Measurements from ENCODE around the gene THBS1.

Gene THBS1

GRCh38 chr15:39618063-39618823 lies 37.4 kb downstream of the THBS1 start:
- no peak for DNase-seq
- Histone ChIP-seq H3K27ac (ENCODE audit: insufficient read depth in 1 of 2, low read depth in 1 of 2, low read length in 2 of 2, poor library complexity in 1 of 2, severe bottlenecking in 2 of 2) (no peak overlapping the region), H3K9me3 (ENCODE audit: control extremely low read depth in 1 of 5, control insufficient read depth in 4 of 5, insufficient read depth in 2 of 5, low read depth in 1 of 5, low read length in 4 of 5) (peaks cover 0 to 7% (median 0%) of the 10 kb centered on the region in 5 experiments), H3K36me3 (ENCODE audit: control insufficient read depth in 4 of 4, insufficient read depth in 4 of 4, low read length in 3 of 4) (no peaks in the 10 kb centered on the region), H3K27me3 (replicated peaks in 2 of 5; ENCODE audit: control insufficient read depth in 4 of 5, insufficient read depth in 5 of 5, low read length in 4 of 5) (no peaks in the 10 kb centered on the region), H3K4me3 (ENCODE audit: control insufficient read depth in 1 of 7, extremely low read depth in 1 of 7, insufficient read depth in 4 of 7, low read depth in 2 of 7, low read length in 6 of 7) (no peak overlapping the region), H3K4me1 (ENCODE audit: control extremely low read depth in 1 of 4, control insufficient read depth in 4 of 4, insufficient read depth in 4 of 4, low read length in 3 of 4) (peaks cover 0 to 1% (median 0%) of the 10 kb centered on the region in 4 experiments)
- POLR2A ChIA-PET: no interaction called here
- CTCF ChIA-PET: no interaction called here
- WGBS (ENCODE audit: insufficient coverage): no CpG with 5 or more reads among the region's 3 CpGs

GRCh38 chr15:39621210-39621609 lies 40.3 kb downstream of the THBS1 start:
- Histone ChIP-seq H3K9me3 (ENCODE audit: control extremely low read depth in 1 of 5, control insufficient read depth in 4 of 5, insufficient read depth in 2 of 5, low read depth in 1 of 5, low read length in 4 of 5) (no peaks in the 10 kb centered on the region), H3K36me3 (ENCODE audit: control insufficient read depth in 4 of 4, insufficient read depth in 4 of 4, low read length in 3 of 4) (no peaks in the 10 kb centered on the region), H3K4me3 (ENCODE audit: control insufficient read depth in 1 of 7, extremely low read depth in 1 of 7, insufficient read depth in 4 of 7, low read depth in 2 of 7, low read length in 6 of 7) (no peak overlapping the region), H3K4me1 (ENCODE audit: control extremely low read depth in 1 of 4, control insufficient read depth in 4 of 4, insufficient read depth in 4 of 4, low read length in 3 of 4) (peaks cover 0 to 25% (median 14%) of the 10 kb centered on the region in 4 experiments), H3K27me3 (replicated peaks in 2 of 5; ENCODE audit: control insufficient read depth in 4 of 5, insufficient read depth in 5 of 5, low read length in 4 of 5) (no peaks in the 10 kb centered on the region), H3K27ac (ENCODE audit: insufficient read depth in 1 of 2, low read depth in 1 of 2, low read length in 2 of 2, poor library complexity in 1 of 2, severe bottlenecking in 2 of 2) (no peak overlapping the region)
- CTCF ChIA-PET: no interaction called here
- POLR2A ChIA-PET: no interaction called here
- no peak for DNase-seq
- WGBS (ENCODE audit: insufficient coverage): 100% methylated on average over 1 of the region's 1 CpG

- POLR2A ChIA-PET: no interaction called here
- 100% methylated on average over 1 of the region's 1 CpG for WGBS (ENCODE audit: insufficient coverage)
Observed at GRCh38 chr15:39621976-39622375, 41.1 kb downstream of the THBS1 start.

GRCh38 chr15:39622660-39623516 lies 42.0 kb downstream of the THBS1 start:
- POLR2A ChIA-PET: no interaction called here
- Histone ChIP-seq H3K9me3 (ENCODE audit: control extremely low read depth in 1 of 5, control insufficient read depth in 4 of 5, insufficient read depth in 2 of 5, low read depth in 1 of 5, low read length in 4 of 5) (no peaks in the 10 kb centered on the region), H3K4me1 (ENCODE audit: control extremely low read depth in 1 of 4, control insufficient read depth in 4 of 4, insufficient read depth in 4 of 4, low read length in 3 of 4) (peaks cover 0 to 25% (median 14%) of the 10 kb centered on the region in 4 experiments), H3K4me3 (ENCODE audit: control insufficient read depth in 1 of 7, extremely low read depth in 1 of 7, insufficient read depth in 4 of 7, low read depth in 2 of 7, low read length in 6 of 7) (no peak overlapping the region), H3K36me3 (ENCODE audit: control insufficient read depth in 4 of 4, insufficient read depth in 4 of 4, low read length in 3 of 4) (no peaks in the 10 kb centered on the region), H3K27ac (ENCODE audit: insufficient read depth in 1 of 2, low read depth in 1 of 2, low read length in 2 of 2, poor library complexity in 1 of 2, severe bottlenecking in 2 of 2) (no peak overlapping the region), H3K27me3 (replicated peaks in 2 of 5; ENCODE audit: control insufficient read depth in 4 of 5, insufficient read depth in 5 of 5, low read length in 4 of 5) (no peaks in the 10 kb centered on the region)
- no peak for DNase-seq
- CTCF ChIA-PET: interaction anchor here (0.6 to 1.4 kb wide), 2 partner anchors 39 to 132 kb away, joined by 3 to 4 read pairs; no protein-coding TSS in a partner anchor
- WGBS (ENCODE audit: insufficient coverage): 96% methylated on average over 2 of the region's 6 CpGs

More at GRCh38 chr15:39621976-39622375, 41.1 kb downstream of the THBS1 start:
- Histone ChIP-seq H3K27ac (ENCODE audit: insufficient read depth in 1 of 2, low read depth in 1 of 2, low read length in 2 of 2, poor library complexity in 1 of 2, severe bottlenecking in 2 of 2) (no peak overlapping the region), H3K9me3 (ENCODE audit: control extremely low read depth in 1 of 5, control insufficient read depth in 4 of 5, insufficient read depth in 2 of 5, low read depth in 1 of 5, low read length in 4 of 5) (no peaks in the 10 kb centered on the region), H3K4me3 (ENCODE audit: control insufficient read depth in 1 of 7, extremely low read depth in 1 of 7, insufficient read depth in 4 of 7, low read depth in 2 of 7, low read length in 6 of 7) (no peak overlapping the region), H3K4me1 (ENCODE audit: control extremely low read depth in 1 of 4, control insufficient read depth in 4 of 4, insufficient read depth in 4 of 4, low read length in 3 of 4) (peaks cover 0 to 25% (median 14%) of the 10 kb centered on the region in 4 experiments), H3K27me3 (replicated peaks in 2 of 5; ENCODE audit: control insufficient read depth in 4 of 5, insufficient read depth in 5 of 5, low read length in 4 of 5) (no peaks in the 10 kb centered on the region), H3K36me3 (ENCODE audit: control insufficient read depth in 4 of 4, insufficient read depth in 4 of 4, low read length in 3 of 4) (no peaks in the 10 kb centered on the region)
- no peak for DNase-seq
- CTCF ChIA-PET: no interaction called here

GRCh38 chr15:39623529-39623931 lies 42.7 kb downstream of the THBS1 start:
- Histone ChIP-seq H3K27ac (ENCODE audit: insufficient read depth in 1 of 2, low read depth in 1 of 2, low read length in 2 of 2, poor library complexity in 1 of 2, severe bottlenecking in 2 of 2) (no peak overlapping the region), H3K27me3 (replicated peaks in 2 of 5; ENCODE audit: control insufficient read depth in 4 of 5, insufficient read depth in 5 of 5, low read length in 4 of 5) (no peaks in the 10 kb centered on the region), H3K4me3 (ENCODE audit: control insufficient read depth in 1 of 7, extremely low read depth in 1 of 7, insufficient read depth in 4 of 7, low read depth in 2 of 7, low read length in 6 of 7) (no peak overlapping the region), H3K9me3 (ENCODE audit: control extremely low read depth in 1 of 5, control insufficient read depth in 4 of 5, insufficient read depth in 2 of 5, low read depth in 1 of 5, low read length in 4 of 5) (no peaks in the 10 kb centered on the region), H3K4me1 (ENCODE audit: control extremely low read depth in 1 of 4, control insufficient read depth in 4 of 4, insufficient read depth in 4 of 4, low read length in 3 of 4) (peaks cover 0 to 27% (median 14%) of the 10 kb centered on the region in 4 experiments), H3K36me3 (ENCODE audit: control insufficient read depth in 4 of 4, insufficient read depth in 4 of 4, low read length in 3 of 4) (no peaks in the 10 kb centered on the region)
- no peak for DNase-seq
- POLR2A ChIA-PET: no interaction called here
- CTCF ChIA-PET: interaction anchor here (0.6 to 1.4 kb wide), 2 partner anchors 39 to 132 kb away, joined by 3 to 4 read pairs; no protein-coding TSS in a partner anchor
- 100% methylated on average over 1 of the region's 4 CpGs for WGBS (ENCODE audit: insufficient coverage)

GRCh38 chr15:39624806-39625205 lies 43.9 kb downstream of the THBS1 start:
- ChIA-PET CTCF (interaction anchor here (1.0 to 1.1 kb wide), 2 partner anchors 9 to 134 kb away, joined by 3 read pairs; no protein-coding TSS in a partner anchor), POLR2A (no interaction called here)
- peak overlapping the region in 1 of 2 experiments; percentile 41 for H3K27ac ChIP-seq (ENCODE audit: insufficient read depth in 1 of 2, low read depth in 1 of 2, low read length in 2 of 2, poor library complexity in 1 of 2, severe bottlenecking in 2 of 2)
- peak; percentile 15 to 76 (median 69) for DNase-seq
- H3K27me3 ChIP-seq (replicated peaks in 2 of 5; ENCODE audit: control insufficient read depth in 4 of 5, insufficient read depth in 5 of 5, low read length in 4 of 5): no peaks in the 10 kb centered on the region
- no peak overlapping the region for H3K4me3 ChIP-seq (ENCODE audit: control insufficient read depth in 1 of 7, extremely low read depth in 1 of 7, insufficient read depth in 4 of 7, low read depth in 2 of 7, low read length in 6 of 7)
- no peaks in the 10 kb centered on the region for H3K36me3 ChIP-seq (ENCODE audit: control insufficient read depth in 4 of 4, insufficient read depth in 4 of 4, low read length in 3 of 4)
- 18% methylated on average over 4 of the region's 6 CpGs for WGBS (ENCODE audit: insufficient coverage)
- H3K4me1 ChIP-seq (ENCODE audit: control extremely low read depth in 1 of 4, control insufficient read depth in 4 of 4, insufficient read depth in 4 of 4, low read length in 3 of 4): peaks cover 0 to 39% (median 24%) of the 10 kb centered on the region in 4 experiments
- H3K9me3 ChIP-seq (ENCODE audit: control extremely low read depth in 1 of 5, control insufficient read depth in 4 of 5, insufficient read depth in 2 of 5, low read depth in 1 of 5, low read length in 4 of 5): no peaks in the 10 kb centered on the region
